Smooth muscle cell of bladder (primary cell): Measurements from ENCODE around the gene RDH11. TPM values are rescaled to one million over a fixed set of nuclear protein-coding genes. Genes with fewer than 3 reads are reported as not detected.

Experiments
- total RNA-seq: library from RNA; depleted of rRNA; stranded (reverse); fragments of >200 nt; gene quantifications from 2 replicates; pipeline ENCODE4 v1.2.3, GENCODE V29; 2014

Gene RDH11
- 116 and 125 TPM in 2 replicates for total RNA-seq

GRCh38 chr14:67695394-67695949 is at the start of gene RDH11:
Gene RDH11, minus strand, starts transcription at chr14:67695764. Its CDS starts 61 bp downstream, at chr14:67695703.

DNA sequence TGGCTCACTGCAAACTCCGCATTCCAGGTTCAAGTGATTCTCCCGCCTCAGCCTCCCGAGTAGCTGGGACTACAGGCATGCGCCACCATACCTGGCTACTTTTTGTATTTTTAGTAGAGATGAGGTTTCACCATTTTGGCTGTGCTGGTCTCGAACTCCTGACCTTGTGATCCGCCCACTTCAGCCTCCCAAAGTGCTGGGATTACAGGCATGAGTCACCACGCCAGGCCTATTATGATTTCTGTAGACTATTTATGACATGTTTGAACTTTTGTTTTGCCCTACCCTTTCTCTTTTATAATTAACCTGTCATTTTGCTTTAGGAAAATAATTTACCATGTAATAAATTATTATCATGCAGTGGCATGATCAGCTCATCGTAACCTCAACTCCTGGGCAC is 5.9 kb upstream of the RDH11 start, which contains the start of gene RDH12:
RDH12 (plus strand) TSS at position 395 of the 400 bp plus-strand sequence. CDS start 20,757 bp downstream, outside the sequence.

DNA sequence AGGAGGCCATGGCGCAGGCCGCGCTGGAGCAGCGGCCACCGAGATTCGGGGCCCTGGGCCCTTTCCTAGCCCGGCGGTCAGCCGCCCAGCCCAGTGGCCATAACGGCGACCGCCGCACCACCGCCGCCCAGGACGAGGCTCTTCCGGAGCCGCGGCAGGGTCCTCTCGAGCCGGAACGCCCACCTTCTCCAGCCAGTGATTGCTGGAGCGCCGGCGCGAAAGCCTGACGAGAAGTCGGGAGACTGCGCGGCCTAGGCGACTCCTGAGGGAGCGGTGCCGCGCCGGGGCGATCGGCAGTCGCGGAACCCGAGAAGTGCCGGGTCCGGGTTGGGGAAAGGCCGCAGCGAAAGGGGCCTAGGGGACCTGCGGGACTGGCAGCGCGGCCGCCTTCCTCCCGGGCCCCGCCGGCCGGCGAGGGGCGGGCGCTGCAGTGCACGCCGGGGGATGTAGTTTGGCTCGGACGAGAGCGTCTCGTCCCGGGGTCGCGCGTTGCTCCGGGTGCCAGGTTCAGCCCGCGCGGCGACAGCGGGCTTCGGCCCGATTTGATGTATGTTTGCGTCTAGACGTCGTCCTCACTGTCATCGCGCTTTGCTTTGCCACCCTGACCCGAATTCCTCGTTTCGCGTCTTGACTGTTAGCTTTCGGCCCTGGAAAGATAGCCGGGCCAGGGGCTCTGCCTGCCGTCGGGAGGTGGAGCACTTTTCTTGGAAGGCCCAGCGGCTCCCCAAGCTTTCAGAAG is 20.9 kb downstream of the RDH11 start, which contains the start of gene VTI1B:
VTI1B (minus strand) TSS at position 153 of the 739 bp plus-strand sequence; CDS start at position 10, 143 bp downstream.

Other genes starting within 250 kb of the RDH11 start
- 0.57 and 1.0 TPM in 2 replicates for gene TMEM229B, start 207.0 kb downstream of the RDH11 start, total RNA-seq
- gene PLEKHH1, start 162.5 kb downstream of the RDH11 start, total RNA-seq = 0.14 and 0.18 TPM in 2 replicates
- 11.1 and 11.9 TPM in 2 replicates for gene PIGH, start 95.5 kb downstream of the RDH11 start, total RNA-seq
- gene ARG2, start 75.8 kb downstream of the RDH11 start, total RNA-seq = 2.6 and 3.1 TPM in 2 replicates
- 68.1 and 87.6 TPM in 2 replicates for gene VTI1B, start 21.1 kb downstream of the RDH11 start, total RNA-seq
- gene RDH12, start 6.1 kb upstream of the RDH11 start, total RNA-seq = not detected in 2 replicates
- 10.4 and 15.4 TPM in 2 replicates for gene ZFYVE26, start 120.8 kb upstream of the RDH11 start, total RNA-seq
- 6.3 and 8.2 TPM in 2 replicates for gene RAD51B, start 124.0 kb upstream of the RDH11 start, total RNA-seq